Immature natural killer cell (primary cell): Measurements from ENCODE around the gene TSC2. TPM values are rescaled to one million over a fixed set of nuclear protein-coding genes. Genes with fewer than 3 reads are reported as not detected.

Experiments used
- DNase-seq, 3 donors: peaks; one replicate each; pipeline ENCODE4 v3.0.0; 2022; ENCODE audit warnings: mixed read lengths in 1 of 3
- H3K27ac Mint-ChIP-seq, 6 donors: one replicate each; pipeline ENCODE4 v1.8.0; 2020; ENCODE audit warnings: mixed read lengths in 6 of 6, mild to moderate bottlenecking in 5 of 6, inconsistent platforms in 4 of 6, moderate library complexity in 3 of 6
- H3K27me3 Mint-ChIP-seq, 3 donors: one replicate each; pipeline ENCODE4 v1.8.0; 2020 to 2021; ENCODE audit warnings: low read depth in 3 of 3, mild to moderate bottlenecking in 3 of 3, mixed read lengths in 3 of 3, moderate library complexity in 3 of 3, inconsistent platforms in 1 of 3
- H3K36me3 Mint-ChIP-seq, 3 donors: one replicate each; pipeline ENCODE4 v1.8.0; 2020; ENCODE audit warnings: mixed read lengths in 3 of 3, inconsistent platforms in 2 of 3, mild to moderate bottlenecking in 2 of 3
- H3K4me1 Mint-ChIP-seq, 2 donors: one replicate each; pipeline ENCODE4 v1.8.0; 2020; ENCODE audit warnings: inconsistent platforms in 2 of 2, mild to moderate bottlenecking in 2 of 2, mixed read lengths in 2 of 2, moderate library complexity in 1 of 2
- H3K4me3 Mint-ChIP-seq, 5 donors: one replicate each; pipeline ENCODE4 v1.8.0; 2020; ENCODE audit warnings: mild to moderate bottlenecking in 5 of 5, mixed read lengths in 5 of 5, inconsistent platforms in 3 of 5, moderate library complexity in 3 of 5
- H3K9me3 Mint-ChIP-seq, 6 donors: one replicate each; pipeline ENCODE4 v1.8.0; 2020; ENCODE audit warnings: mild to moderate bottlenecking in 6 of 6, mixed read lengths in 6 of 6, inconsistent platforms in 4 of 6, moderate library complexity in 3 of 6
- polyA plus RNA-seq, 3 donors: library from polyadenylated mRNA; unstranded; fragments of 300-500 nt; fragmentation: Illumina TruSeq; gene quantifications; one replicate each; pipeline ENCODE4 v1.2.3, GENCODE V29; 2021

TSC2 gene
- polyA plus RNA-seq, 3 donors from 2014 or later = 18.0 to 50.1 (median 29.1) TPM

DNA sequence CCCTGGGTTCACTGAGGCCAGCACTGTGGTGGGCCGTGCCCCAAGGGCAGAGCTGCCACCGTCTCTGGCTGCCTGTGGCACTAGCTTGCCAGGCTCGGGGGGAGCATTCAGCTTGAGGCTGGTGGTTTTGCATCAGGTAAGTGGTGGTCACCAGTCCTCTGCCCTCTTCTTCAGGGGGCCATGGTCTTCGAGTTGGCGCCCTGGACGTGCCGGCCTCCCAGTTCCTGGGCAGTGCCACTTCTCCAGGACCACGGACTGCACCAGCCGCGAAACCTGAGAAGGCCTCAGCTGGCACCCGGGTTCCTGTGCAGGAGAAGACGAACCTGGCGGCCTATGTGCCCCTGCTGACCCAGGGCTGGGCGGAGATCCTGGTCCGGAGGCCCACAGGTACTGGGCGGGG is 32.2 kb downstream of the TSC2 start:
- peaks cover 0 to 4% (median 0%) of the 10 kb centered on the region in 3 donors for H3K36me3 Mint-ChIP-seq
- H3K27me3 Mint-ChIP-seq = peaks cover 2 to 3% (median 2%) of the 10 kb centered on the region in 3 donors
- no peak overlapping the region for H3K27ac Mint-ChIP-seq

GRCh38 chr16:2081201-2082084 is 33.7 kb downstream of the TSC2 start:
- Mint-ChIP-seq H3K9me3 (no peaks in the 10 kb centered on the region), H3K4me1 (no peaks in the 10 kb centered on the region), H3K36me3 (peaks cover 0 to 4% (median 0%) of the 10 kb centered on the region in 3 donors), H3K27ac (no peak overlapping the region), H3K27me3 (peaks cover 2 to 3% (median 2%) of the 10 kb centered on the region in 3 donors), H3K4me3 (no peak overlapping the region)
- DNase-seq = no peak

More for the DNA sequence above, 32.2 kb downstream of the TSC2 start:
- H3K9me3 Mint-ChIP-seq = no peaks in the 10 kb centered on the region
- H3K4me1 Mint-ChIP-seq = no peaks in the 10 kb centered on the region
- no peak overlapping the region for H3K4me3 Mint-ChIP-seq
- no peak for DNase-seq

DNA sequence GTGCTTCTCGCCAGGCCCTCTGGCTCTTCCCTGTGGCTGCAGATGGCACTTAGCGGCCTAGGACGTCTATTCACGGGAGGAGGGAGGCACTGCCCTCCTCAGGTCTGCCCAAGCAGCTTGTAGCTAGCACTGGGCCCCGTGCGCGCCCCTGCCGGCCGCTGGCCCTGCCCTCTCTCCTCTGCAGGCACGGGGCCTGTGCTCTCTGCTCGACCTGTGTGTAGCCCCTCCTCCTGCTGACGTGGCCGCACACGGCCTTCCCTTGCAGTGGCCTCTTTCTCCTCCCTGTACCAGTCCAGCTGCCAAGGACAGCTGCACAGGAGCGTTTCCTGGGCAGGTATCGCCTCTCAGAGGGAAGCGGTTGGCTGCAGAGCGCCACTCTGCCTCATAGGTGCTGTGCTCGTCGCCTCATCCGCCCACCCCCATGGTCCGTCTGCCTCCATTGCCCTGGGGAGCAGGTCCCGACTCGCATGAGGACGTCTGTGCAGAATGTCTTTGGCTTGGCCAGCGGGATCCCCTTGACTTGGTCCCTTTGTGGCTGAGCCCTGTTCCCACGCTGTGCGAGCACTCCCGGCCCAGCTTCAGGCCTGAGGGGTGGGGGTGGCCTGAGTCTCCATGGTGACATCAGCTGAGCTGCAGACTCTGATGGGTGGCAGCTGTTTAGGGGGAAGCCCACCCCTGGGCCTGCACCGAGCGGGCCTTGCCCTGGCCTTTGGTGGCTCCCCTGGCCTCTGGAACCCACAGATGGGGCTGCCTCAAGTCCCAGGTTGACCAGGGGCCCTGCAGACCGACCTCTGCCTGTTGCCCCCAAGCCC is 34.6 kb downstream of the TSC2 start:
- Mint-ChIP-seq H3K27me3 (peaks cover under 1 to 3% (median 2%) of the 10 kb centered on the region in 3 donors), H3K36me3 (peaks cover 0 to under 1% (median 0%) of the 10 kb centered on the region in 3 donors), H3K9me3 (no peaks in the 10 kb centered on the region), H3K4me1 (no peaks in the 10 kb centered on the region), H3K27ac (no peak overlapping the region), H3K4me3 (no peak overlapping the region)
- no peak for DNase-seq

DNA sequence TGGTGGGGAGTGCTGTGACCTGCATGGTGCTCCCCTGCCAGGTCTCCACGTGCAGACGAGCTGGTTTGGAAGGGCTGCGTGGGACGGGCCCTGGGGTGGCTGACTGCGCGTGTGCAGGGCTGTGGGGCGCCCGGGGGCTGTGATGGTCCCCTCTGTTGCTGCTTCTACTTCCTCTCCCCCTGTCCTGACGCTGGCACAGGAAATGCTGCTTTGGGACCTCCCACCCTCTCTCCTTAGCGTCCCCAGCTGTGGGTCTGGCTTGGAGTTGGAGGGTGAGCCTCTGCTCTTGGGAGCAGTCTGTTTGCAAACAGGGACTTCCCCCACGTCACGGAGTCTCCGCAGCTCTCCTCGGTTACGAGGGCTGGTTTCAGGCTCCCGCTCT is 35.2 kb downstream of the TSC2 start:
- H3K4me1 Mint-ChIP-seq = no peaks in the 10 kb centered on the region
- no peak overlapping the region for H3K4me3 Mint-ChIP-seq
- peaks cover 0 to 3% (median 2%) of the 10 kb centered on the region in 3 donors for H3K27me3 Mint-ChIP-seq
- no peaks in the 10 kb centered on the region for H3K36me3 Mint-ChIP-seq
- DNase-seq = no peak
- H3K9me3 Mint-ChIP-seq = no peaks in the 10 kb centered on the region
- no peak overlapping the region for H3K27ac Mint-ChIP-seq

DNA sequence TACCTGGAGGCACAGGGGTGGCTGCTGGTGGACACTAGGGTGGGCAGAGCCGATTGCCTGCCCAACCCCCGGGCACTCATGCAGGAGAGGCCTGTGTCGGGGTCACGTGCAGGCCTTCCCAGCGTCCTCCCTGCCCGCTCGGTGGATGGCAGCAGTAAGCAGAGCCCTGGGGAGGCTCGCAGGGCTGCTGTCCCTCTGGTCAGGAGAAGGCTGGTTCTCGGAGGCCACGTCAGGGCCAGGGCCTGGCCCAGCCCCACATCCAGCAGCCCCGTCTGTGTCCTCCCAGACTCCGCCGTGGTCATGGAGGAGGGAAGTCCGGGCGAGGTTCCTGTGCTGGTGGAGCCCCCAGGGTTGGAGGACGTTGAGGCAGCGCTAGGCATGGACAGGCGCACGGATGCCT is 35.6 kb downstream of the TSC2 start:
- H3K36me3 Mint-ChIP-seq = no peaks in the 10 kb centered on the region
- DNase-seq = no peak
- H3K9me3 Mint-ChIP-seq = no peaks in the 10 kb centered on the region
- no peak overlapping the region for H3K27ac Mint-ChIP-seq
- no peak overlapping the region for H3K4me3 Mint-ChIP-seq
- H3K27me3 Mint-ChIP-seq = peaks cover 0 to 3% (median 2%) of the 10 kb centered on the region in 3 donors
- H3K4me1 Mint-ChIP-seq = no peaks in the 10 kb centered on the region

DNA sequence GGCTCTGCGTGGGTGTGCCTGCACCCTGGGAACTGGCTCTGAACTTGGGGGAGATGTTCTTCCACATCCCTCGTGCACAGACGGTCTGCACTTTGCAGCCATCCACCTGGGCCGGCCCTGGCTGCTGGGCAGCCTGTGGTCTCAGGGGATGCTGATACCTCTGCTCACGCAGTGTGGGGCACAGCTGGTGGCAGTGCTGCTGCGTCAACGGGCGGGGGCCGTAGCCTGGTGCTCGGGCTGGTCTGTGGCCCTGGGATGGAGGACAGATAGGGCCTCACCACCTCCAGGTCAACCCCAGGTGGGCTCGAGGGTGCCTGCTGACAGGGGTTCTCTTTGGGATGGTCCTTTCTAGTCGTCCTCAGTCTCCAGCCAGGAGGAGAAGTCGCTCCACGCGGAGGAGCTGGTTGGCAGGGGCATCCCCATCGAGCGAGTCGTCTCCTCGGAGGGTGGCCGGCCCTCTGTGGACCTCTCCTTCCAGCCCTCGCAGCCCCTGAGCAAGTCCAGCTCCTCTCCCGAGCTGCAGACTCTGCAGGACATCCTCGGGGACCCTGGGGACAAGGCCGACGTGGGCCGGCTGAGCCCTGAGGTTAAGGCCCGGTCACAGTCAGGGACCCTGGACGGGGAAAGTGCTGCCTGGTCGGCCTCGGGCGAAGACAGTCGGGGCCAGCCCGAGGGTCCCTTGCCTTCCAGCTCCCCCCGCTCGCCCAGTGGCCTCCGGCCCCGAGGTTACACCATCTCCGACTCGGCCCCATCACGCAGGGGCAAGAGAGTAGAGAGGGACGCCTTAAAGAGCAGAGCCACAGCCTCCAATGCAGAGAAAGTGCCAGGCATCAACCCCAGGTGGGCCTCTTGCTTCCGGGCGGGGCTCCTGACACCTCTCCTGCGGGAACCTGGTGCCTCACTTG is 36.3 kb downstream of the TSC2 start:
- Mint-ChIP-seq H3K27me3 (peaks cover 0 to 3% (median 2%) of the 10 kb centered on the region in 3 donors), H3K9me3 (no peaks in the 10 kb centered on the region), H3K36me3 (peaks cover 0 to 2% (median 0%) of the 10 kb centered on the region in 3 donors), H3K4me3 (no peak overlapping the region), H3K27ac (no peak overlapping the region), H3K4me1 (no peaks in the 10 kb centered on the region)
- DNase-seq = no peak

DNA sequence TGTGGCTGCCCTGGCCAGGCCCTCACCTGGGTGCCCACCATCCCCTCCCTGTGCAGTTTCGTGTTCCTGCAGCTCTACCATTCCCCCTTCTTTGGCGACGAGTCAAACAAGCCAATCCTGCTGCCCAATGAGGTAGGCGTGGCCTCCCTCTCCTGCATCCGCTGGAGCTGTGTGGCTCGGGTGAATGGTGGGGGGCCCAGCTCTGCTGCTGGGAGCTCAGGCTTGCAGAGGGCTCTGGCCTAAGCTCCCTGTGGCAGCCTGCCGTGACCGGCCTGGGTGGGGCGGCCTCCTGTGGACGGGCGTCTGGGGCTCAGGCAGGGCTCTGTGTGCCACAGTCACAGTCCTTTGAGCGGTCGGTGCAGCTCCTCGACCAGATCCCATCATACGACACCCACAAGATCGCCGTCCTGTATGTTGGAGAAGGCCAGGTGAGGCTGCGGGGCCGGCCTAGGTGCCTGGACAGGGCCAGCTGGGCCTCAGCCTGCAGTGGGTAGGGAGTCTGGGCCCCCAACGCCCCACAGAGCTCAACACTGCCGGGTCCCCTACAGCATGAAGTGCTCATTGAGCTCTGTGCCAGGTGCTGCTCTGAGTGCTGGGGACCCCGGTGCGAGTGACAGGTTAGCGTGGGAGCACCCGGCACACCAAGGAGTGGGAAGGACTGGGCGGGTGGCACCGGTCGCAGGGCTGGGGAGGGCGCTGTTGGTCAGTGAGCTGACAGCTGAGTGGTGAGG is 37.3 kb downstream of the TSC2 start:
- Mint-ChIP-seq H3K27me3 (peaks cover 0 to 3% (median 2%) of the 10 kb centered on the region in 3 donors), H3K4me3 (no peak overlapping the region), H3K4me1 (no peaks in the 10 kb centered on the region), H3K27ac (no peak overlapping the region), H3K36me3 (peaks cover 0 to 4% (median 0%) of the 10 kb centered on the region in 3 donors), H3K9me3 (no peaks in the 10 kb centered on the region)
- no peak for DNase-seq

GRCh38 chr16:2085669-2086068 is 37.9 kb downstream of the TSC2 start:
- Mint-ChIP-seq H3K9me3 (no peaks in the 10 kb centered on the region), H3K36me3 (peaks cover 0 to 4% (median 0%) of the 10 kb centered on the region in 3 donors), H3K27me3 (peaks cover 0 to 2% (median 1%) of the 10 kb centered on the region in 3 donors), H3K4me3 (no peak overlapping the region), H3K4me1 (no peaks in the 10 kb centered on the region), H3K27ac (no peak overlapping the region)
- DNase-seq = no peak

DNA sequence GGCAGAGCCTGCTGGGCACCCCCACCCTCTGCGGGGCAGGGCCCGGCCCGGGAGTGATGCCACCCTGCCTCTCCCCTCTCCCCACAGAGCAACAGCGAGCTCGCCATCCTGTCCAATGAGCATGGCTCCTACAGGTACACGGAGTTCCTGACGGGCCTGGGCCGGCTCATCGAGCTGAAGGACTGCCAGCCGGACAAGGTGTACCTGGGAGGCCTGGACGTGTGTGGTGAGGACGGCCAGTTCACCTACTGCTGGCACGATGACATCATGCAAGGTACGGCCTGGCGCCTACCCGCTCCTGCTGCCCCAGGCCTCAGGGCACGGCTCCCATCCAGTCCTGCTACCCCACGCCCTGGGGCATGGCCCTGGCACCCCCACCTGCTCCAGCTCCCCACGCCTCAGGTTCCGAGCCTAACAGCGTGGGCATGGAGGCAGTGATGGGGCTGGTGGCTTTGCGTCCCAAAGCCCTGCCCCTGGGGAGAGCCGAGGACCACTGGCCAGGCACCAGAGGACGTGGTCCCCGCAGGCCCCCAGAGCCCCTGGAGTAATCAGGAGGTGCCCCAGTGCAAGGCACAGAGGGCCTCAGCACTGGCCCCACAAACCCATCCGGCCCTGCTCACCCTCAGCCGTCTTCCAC is 38.4 kb downstream of the TSC2 start:
- no peaks in the 10 kb centered on the region for H3K4me1 Mint-ChIP-seq
- no peak overlapping the region for H3K27ac Mint-ChIP-seq
- H3K4me3 Mint-ChIP-seq = no peak overlapping the region
- no peaks in the 10 kb centered on the region for H3K9me3 Mint-ChIP-seq
- H3K27me3 Mint-ChIP-seq = peaks cover 0 to 2% (median 1%) of the 10 kb centered on the region in 3 donors
- DNase-seq = no peak
- peaks cover 0 to 4% (median 0%) of the 10 kb centered on the region in 3 donors for H3K36me3 Mint-ChIP-seq

DNA sequence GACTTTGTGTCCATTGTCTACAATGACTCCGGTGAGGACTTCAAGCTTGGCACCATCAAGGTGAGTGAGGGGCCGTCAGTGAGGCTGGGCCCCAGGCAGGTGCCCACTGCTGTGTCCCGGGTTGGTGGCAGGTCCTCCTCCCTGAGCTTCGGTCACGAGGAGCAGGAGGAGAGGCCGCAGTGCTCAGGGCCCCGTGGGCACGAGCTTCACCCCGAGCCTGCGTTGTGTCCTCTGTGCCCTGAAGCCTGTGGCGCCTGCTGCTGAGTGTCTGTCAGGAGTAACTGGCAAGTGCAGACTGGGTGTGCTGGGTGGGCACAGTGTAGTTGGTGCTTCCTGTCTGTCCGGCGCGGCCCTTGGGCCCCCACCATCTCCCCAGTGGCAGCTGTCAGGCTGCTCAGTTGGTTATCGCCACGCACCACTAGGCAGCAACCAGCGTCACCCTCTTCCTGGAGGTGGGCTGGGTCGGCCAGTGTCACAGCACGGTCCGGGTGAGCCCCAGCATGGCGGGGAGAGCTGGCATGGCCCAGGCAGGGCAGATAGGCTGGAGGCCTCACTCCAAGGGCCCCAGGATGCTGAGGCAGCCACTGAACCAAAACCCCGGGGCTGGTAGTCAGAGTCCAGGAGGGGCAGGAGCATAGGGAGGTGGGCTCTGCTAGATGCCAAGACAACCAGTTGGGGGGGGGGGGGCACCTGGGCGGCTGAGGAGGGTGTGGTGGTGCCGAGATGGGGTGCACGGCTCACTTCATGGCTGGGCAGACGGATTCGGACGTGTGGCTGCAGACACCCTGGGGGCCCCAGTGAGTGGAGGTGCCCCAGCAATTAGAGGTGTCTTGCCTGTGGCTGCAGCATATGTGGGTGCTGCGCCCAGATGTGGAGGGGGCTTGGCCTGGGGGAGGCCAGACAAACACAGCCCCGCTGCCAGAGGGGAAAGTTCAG is 39.3 kb downstream of the TSC2 start:
- H3K9me3 Mint-ChIP-seq = no peaks in the 10 kb centered on the region
- H3K27me3 Mint-ChIP-seq = peaks cover 0 to 2% (median 1%) of the 10 kb centered on the region in 3 donors
- DNase-seq = no peak
- peaks cover 0 to 4% (median 0%) of the 10 kb centered on the region in 3 donors for H3K36me3 Mint-ChIP-seq
- H3K4me1 Mint-ChIP-seq = no peaks in the 10 kb centered on the region
- H3K4me3 Mint-ChIP-seq = no peak overlapping the region
- H3K27ac Mint-ChIP-seq = peak overlapping the region in 1 of 6 donors; percentile 28

DNA sequence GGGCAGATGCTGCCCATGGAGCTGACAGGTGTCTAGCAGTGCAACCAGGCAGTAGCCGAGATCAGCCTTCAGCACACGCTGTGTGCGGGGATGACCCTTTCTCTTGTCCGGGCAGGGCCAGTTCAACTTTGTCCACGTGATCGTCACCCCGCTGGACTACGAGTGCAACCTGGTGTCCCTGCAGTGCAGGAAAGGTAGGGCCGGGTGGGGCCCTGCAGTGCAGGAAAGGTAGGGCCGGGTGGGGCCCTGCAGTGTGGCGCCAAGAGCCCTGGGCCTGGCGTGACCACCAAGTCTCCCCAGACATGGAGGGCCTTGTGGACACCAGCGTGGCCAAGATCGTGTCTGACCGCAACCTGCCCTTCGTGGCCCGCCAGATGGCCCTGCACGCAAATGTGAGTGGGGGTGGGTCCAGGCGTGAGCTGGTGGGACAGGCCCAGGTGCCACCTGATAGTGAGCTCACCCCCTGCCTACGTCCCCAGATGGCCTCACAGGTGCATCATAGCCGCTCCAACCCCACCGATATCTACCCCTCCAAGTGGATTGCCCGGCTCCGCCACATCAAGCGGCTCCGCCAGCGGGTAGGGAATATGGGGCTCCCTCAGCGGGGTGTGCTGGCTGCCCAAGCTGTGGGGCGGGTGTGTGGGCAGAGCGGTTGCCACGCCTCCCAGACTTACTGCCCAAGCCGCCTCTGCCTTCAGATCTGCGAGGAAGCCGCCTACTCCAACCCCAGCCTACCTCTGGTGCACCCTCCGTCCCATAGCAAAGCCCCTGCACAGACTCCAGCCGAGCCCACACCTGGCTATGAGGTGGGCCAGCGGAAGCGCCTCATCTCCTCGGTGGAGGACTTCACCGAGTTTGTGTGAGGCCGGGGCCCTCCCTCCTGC is 40.2 kb downstream of the TSC2 start:
- no peak overlapping the region for H3K4me3 Mint-ChIP-seq

More for the DNA sequence above, 40.2 kb downstream of the TSC2 start:
- Mint-ChIP-seq H3K9me3 (no peaks in the 10 kb centered on the region), H3K36me3 (peaks cover 0 to 4% (median 0%) of the 10 kb centered on the region in 3 donors), H3K4me1 (no peaks in the 10 kb centered on the region), H3K27ac (no peak overlapping the region), H3K27me3 (peaks cover 0 to 2% (median 0%) of the 10 kb centered on the region in 3 donors)
- no peak for DNase-seq
